DMS 273 treated with DMSO at 0.1 percent for 48 hours (cell line): ENCODE data around the gene GPR180.

ENCODE experiments used
- DNase-seq: peaks from one replicate; lab custom pipeline; 2025; lab: John Stamatoyannopoulos, UW

Gene GPR180

DNA sequence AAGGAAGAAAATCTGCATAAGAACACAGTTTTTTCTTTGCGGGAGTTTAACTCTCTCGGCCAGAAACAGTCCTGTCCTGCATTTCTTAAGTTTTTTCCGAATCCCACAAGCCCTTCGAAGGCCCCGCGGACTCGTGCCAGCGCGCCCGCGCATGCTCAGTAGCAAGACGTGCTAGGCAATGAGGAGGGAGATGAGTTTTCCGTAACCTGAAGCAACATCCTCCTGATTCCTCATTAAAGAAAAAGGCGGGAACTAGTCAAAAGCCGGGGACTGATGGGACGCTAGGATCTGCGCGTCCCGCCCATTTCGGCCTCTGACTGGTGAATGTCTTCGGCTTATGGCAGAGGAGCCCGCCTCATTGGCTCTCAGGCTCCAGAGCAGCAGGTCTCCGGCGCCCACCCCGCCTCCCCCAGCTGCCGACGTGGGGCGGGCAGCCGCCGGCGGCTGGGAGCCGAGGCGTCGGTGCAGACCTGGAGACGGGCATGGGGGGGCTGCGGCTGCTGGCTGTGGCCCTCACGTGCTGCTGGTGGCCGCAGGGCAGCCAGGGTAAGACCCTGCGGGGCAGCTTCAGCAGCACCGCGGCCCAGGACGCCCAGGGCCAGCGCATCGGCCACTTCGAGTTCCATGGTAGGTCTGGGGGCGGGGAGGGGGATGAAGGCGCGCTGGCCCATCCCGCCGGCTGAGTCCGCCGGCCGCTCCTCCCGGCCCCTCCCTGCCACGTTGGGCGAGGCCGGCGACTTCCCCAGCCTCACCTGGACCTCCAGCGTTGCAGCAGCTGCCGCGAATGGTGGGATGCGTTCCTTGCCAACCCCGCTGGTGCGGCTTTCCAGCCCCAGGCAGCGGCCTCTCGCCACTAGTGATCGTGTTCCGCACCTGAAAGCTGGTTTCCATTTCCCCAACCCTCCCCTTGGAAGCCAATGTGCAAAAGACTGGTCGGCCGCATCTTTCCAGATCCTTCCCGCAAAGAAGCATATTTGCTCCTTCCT is at the start of gene GPR180:
GPR180 (plus strand) TSS at position 412 of the 986 bp plus-strand sequence; CDS start at position 483, 71 bp downstream.
- peak; percentile 98 for DNase-seq

GRCh38 chr13:94552095-94552494 is 49.6 kb upstream of the GPR180 start:
- DNase-seq: no peak

- DNase-seq: no peak
Observed at GRCh38 chr13:94553766-94554165, 47.9 kb upstream of the GPR180 start.

DNA sequence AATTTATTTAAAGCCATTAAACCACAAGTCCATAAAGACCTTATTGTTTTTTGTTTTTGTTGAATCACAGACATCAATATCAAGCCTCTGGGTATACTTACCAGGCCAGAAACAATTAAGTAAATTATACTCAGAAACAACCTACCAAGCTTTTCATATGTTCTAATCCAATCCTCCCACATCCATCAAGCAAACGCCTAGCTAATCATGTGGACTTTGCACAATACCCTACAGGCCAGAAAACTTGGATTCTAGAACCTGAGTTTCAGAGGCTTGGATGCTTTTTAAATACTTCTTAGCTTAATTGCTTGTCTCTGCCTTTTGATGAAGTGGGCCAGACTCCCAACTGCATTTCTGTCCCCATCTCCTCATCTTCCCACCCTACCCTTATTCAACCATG is 45.6 kb upstream of the GPR180 start:
- no peak for DNase-seq

- no peak for DNase-seq
Observed at GRCh38 chr13:94556621-94557020, 45.0 kb upstream of the GPR180 start.

DNA sequence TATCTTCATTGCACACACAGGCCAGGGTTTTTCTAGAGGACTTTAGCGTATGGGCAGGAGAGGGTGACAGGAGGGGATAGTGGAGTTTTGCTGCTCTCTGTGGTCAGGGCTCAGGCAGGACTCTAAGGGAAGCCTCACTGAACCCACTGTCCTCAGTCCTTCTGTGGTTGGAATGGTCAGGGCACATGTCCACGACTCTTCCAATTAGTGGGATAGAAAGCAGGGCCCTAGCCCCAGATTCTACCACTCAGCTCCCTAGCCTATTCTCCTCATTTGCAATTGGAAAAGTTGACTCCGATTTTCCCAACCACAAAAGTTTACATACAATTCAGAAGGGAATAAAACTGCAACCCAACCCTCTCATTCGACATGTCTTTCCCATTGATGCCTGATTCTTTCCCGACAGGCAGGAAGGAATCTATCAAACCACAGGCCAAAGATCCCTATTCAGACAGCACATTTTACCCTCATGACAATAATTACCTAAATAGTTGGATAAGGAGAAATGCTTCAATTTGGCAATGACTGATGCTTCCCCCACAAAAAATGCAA is 43.9 kb upstream of the GPR180 start:
- DNase-seq: no peak

DNA sequence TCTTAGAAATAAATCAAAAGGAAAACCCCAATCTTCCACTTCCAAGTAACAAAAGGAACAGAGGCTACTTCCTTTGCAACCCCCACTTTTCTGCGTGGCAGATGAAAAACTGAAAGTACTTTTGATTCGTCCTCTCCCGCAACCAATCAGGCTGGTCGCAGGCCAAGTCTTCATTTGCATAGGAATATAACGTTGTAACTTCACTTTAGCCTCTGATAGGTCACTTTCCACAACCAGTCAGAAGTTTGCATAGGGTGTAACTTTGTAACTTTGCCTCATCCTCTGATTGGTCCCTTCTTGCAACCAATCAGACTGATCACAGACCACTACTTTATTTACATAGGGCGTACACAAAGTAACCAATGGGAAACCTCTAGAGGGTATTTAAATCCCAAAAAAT is 42.9 kb upstream of the GPR180 start:
- no peak for DNase-seq

GRCh38 chr13:94559222-94559795 is 42.3 kb upstream of the GPR180 start:
- no peak for DNase-seq

GRCh38 chr13:94560116-94560515 is 41.5 kb upstream of the GPR180 start:
- DNase-seq: no peak

DNA sequence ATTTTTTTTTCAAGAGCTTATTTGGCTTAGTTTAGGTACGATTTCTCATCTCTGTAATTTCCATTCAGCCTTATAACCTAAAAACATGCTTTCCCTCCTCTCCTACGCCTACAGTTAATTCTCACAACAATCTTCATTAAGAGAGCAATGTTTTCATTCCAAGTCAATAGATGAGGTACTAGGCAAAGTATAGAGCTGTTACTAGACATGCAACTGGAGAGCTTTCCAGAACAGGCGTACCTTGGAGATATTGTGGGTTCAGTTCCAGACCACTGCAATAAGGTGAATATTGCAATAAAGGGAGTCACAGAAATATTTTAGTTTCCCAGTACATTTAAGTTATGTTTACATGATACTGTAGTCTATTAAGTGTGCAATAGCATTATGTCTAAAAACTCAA is 40.5 kb upstream of the GPR180 start:
- DNase-seq: no peak

GRCh38 chr13:94567581-94567980 is 34.1 kb upstream of the GPR180 start:
- no peak for DNase-seq

GRCh38 chr13:94568443-94568842 is 33.2 kb upstream of the GPR180 start:
- no peak for DNase-seq

DNA sequence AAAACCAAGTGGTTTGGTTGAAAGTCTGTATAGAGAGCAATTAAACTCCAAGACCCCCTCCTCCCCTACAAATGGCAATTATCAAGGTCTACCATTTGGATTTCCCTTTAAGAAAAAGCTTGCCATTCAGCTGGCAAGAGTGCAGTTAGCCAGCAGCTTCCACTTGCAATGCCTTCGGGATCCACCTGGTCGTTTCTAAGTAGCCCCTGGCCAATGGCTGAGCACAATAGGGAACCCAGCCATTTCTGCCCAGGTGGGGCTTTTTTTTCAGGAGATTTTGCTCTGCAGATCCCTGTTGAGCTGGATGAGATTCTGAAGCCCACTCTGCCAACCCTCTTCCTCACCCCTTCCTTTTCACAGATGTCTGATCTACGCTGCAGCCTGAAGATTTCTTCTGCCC is 32.0 kb upstream of the GPR180 start:
- DNase-seq: no peak

DNA sequence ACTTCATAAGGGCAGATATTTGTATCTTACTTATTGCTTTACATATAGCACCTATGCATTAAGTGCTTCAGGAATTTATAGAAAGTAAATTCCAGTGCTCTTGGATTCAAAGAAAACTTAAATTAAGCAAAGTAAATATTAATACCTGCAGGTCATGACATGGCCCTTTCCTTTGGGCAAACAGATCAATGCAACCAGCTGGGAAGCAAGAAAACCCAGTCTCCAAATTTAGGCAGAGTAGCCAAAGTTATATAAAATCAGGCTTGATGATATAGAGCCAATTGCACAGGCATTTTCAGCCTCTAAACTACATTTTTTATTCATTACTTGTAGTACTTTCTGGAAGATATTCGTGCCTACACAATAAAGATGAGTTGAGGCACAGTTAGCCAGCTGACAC is 22.6 kb upstream of the GPR180 start:
- no peak for DNase-seq

DNA sequence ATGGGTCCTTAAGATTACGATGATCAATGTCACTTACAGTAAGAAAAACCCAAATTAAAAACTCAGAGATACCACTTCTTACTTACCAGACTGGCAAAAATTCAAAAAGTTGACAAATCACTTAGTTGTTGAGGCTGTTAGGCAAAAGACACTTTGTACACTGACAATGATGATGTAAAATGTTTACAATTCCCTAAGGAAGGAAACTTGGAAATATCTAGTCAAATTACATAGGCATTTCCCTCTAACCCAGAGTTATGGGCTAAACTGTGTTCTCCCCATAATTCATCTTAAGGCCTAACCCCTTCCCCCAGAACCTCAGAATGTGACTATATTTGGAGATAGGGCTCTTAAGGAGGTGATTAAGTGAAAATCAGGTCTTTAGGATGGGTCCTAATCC is 17.7 kb upstream of the GPR180 start:
- no peak for DNase-seq

DNA sequence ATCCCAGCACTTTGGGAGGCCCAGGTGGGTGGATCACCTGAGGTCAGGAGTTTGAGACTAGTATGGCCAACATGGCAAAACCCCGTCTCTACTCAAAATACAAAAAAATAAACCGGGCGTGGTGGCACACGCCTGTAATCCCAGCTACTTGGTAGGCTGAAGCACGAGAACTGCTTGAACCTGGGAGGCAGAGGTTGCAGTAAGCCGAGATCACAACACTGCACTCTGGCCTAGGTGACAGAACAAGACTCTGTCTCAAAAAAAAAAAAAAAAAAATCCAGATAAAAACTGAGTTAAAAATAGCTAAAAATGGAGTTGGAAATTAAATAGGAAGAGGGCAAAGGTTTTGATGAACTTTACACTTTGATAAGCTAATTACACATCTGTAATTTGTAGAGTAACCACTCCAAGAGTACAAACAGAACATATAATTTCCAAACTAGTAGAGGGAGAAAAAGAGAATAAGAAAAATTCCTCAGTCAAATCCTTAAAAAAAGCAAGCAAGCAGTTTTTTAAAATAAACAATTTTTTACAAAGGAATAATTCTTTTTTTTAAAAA is 16.0 kb upstream of the GPR180 start:
- no peak for DNase-seq

DNA sequence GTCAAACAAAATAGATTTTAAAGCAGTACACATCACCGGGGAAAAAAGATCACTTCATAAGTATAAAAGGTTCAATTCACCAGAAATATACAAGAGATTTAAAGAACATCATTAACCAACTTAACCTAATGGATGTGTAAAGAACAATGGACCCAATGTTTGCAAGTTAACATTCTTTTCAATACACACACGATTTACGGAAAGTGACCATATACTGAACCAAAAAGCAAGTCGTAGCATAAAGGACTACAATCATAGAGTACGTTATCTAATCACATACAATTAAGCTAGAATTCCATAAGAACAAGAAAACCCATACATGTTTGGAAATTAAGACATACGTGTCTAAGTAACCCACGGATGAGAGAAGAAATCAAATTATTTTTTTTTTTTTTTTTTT is 15.3 kb upstream of the GPR180 start:
- DNase-seq: no peak

DNA sequence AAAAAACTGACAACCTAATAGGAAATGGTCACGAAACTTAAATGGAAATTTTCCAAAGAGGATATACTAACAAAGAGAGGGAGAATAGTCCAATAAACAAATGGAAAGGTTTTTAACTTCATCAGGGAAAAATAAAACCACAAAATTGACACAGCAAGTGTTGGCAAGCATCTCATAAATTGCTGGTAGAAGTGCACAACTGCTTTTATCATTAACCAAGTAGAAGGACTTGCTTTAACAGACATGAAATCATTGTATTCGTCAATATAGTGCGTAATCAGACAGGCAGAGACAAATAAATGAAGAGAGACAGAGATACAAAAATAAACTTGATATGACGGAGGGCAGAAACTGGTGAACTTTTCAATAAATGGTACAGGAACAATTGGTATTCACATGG is 13.1 kb upstream of the GPR180 start:
- DNase-seq: no peak

DNA sequence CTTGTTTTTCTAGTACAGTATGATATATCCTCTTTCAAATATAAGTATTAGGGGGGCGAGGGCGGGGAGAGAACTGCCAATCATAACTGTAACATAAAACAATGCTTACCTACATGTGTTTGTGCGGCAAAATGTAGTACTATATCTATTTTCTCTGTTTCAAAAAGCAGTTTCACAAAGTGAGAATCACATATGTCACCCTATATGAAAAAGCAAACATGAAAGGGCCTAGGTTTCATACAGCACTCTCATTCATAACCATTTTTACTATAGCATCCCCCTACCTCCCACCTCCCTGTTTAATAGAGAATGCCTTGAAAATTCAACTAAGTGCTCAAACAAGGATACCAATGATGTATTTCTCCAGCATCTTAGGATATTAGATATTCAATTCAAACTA is 10.9 kb upstream of the GPR180 start:
- no peak for DNase-seq

- no peak for DNase-seq
Observed at GRCh38 chr13:94595001-94595949, 6.4 kb upstream of the GPR180 start.

DNA sequence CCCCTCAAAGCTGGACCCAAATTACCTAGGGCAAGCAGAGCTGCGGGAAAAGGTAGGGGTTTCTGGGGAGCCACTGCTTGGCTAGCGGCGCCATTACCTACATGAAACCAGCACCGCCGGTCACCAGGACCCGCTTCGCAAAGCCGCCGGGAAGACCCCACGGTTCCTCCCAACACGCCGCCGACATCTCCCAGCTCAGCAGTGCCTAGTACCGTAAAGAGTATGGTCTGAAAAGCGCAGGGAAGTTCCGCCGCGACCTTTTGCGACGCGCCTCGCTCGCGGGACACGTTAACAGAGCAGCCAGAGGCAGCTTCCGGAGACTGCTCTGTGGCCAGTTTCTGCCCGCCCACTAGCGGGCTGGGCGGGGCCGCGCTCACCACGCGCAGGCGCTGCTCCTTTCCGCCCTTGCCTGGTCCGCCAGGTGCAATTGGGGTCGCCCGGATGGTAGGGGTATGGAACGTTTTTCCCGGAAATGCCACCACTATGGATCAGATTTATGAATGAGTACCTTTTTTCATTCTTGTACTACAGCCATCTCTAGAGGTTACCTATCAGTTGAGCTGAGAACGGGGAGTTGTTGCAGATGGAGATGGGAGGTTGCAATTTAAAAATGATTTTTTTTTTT is 5.6 kb upstream of the GPR180 start, which contains the start of gene TGDS:
TGDS (minus strand) TSS at position 203 of the 625 bp plus-strand sequence; CDS start at position 187, 16 bp downstream.
- DNase-seq: peak; percentile 77
